HG02973 (cell line): ENCODE measurements around the gene MPP1.

ENCODE experiments used
- ATAC-seq: cut with Tn5 transposase; IDR thresholded peaks from one replicate; pipeline ENCODE4 v1.9.1; 2021; ENCODE audit warnings: moderate library complexity; ENCODE audit not compliant: unreplicated experiment

The MPP1 gene

DNA sequence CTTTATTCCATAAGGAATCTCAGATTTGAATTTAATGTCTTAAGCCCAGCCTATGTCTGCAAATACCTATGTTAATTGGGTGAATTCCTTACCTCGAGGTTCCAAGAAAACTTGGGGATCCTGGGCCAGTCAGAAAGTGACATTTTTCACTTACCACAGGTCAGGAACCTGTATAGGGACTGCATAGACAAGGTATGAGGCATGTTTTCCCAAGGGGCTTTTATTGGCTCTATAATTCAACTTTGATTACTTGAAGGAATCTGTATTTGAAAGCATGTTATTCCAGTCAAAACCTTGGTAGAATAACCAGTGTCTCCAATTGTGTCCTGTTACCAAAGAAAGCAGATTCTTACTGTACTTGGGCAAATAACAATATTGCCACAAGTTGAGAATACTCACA lies 8.5 kb upstream of the MPP1 start:
- ATAC-seq, result no peak

GRCh38 chrX:154812341-154813101 lies 7.2 kb upstream of the MPP1 start:
- ATAC-seq, result no peak

DNA sequence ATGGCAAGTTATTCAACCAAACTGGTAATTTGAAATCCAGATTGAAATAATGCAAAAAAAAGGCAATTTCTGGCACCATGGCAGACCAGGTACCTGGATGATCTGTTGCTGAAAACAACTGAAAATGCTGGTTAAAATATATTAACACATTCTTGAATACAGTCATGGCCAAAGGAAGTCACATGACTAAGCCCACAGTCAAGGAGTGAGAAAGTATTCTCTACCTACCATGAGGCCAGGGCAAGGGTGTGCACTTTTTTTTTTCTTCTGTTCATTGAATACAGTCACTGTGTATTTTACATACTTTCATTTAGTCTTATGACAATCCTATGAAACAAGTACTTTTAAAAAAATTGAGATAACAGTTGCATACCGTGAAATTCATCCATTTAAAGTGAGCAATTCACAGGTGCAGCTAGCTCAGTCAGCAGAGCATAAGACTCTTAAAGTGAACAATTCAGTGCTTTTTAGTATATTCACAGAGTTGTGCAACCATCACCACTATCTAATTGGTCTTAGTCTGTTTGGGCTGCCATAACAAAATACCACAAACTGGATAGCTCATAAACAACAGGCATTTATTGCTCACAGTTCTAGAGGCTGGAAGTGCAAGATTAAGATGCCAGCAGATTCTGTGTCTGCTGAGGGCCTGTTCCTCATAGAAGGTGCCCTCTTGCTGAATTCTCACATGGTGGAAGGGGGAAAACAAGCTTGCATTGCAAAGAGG lies 4.8 kb upstream of the MPP1 start:
- no peak for ATAC-seq

DNA sequence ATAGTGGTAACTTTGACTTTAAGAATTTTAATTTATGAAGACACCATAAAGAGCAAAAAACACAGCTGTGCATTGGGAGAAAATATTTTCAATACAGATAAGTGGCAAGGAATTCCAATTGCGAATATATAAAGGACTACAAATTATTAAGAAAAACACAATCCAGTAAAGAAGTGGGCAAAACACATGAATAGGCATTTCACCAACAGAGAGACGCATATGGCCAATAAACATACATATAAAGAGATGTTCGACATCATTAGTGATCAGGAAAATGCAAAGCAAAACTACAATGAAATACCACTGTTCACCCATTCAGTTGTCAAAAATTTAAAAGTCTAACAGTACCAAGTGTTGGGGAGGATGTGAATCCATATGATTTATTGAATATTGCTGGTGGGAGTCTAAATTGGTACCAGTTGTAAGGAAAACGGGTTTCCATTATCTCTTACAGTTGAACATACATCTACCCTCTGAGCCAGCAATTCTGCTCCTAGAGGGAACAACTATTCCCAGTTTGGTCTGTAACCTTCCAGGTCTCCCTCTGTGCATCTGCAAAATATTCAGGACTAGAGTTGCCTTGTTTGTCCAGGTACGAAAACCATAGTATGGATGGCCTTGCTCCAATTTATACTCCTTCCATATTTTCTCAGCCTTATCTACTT lies 1.7 kb upstream of the MPP1 start:
- ATAC-seq, result no peak

DNA sequence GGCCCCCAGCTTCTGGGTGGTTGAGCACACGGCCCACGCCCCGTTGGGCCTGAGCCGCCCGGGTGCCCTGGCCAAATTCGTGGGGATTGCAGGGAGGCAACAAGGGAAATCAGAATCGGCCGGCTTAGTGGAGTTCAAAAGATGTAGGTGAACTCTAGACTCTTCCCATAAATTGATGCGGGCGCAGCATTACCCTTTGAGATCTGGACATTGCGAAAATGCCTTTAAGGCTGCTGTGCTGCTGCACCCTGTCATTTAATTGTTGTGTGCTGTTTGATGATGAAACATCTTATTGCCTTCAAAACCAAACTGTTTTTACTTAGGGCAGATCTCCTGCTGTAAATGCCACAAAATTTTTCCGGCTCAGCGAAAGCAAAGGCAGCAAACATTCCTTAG lies 409 bp upstream of the MPP1 start:
- ATAC-seq, result no peak

- ATAC-seq, result no peak
Observed at GRCh38 chrX:154804261-154804956, 876 bp downstream of the MPP1 start.

DNA sequence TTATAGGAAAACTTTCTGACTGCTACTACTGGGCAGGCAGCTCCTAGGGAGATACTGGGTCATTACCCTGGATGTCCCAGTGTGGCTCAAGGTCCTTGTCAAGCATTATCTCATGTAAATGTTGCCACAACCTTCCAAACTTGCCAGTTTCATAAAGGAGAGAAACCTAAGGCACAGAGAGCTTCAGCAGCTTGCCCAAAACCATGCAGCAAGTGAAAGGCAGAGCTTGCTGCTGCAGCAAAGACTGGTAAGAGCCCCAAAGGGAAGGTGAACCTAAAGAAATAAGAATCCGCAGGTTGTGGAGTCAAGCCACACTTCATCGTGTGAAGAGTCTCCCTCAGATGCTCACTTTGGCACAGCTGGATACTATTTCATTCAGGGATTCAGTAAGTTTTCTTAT lies 2.3 kb downstream of the MPP1 start:
- ATAC-seq, result no peak

DNA sequence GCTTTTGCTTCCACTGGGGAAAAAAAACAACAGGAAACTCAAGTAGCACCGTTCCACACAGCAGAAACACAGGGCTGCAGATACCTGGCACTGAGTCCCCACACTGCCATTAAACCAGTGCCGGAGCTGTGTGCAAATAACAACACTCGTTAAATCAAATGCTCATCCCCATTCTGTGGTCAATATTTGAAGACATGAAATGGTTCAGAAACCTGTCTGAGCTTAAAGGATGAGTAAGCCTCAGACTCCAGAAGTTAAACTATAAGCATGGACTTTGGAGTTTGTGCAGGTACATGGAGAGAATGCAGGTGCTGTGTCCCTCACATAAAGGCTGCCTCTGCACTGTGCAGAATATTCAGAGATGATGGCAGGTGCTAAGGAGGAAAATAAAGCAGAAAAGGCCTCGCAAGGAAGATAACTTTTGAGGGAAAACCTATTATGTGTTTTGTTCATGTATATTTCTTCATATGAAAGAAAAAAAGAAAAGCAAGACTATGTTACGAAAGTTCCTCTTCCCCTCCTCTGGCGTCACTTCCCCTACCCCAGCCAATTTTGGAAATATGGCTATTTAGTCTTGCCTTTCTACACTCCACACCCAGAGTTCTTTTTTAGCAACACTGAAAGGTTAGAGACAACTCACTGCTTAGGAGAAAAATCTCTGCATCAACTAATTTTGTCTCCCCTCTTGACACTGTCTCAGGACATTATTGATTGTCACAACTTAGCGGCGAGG lies 4.6 kb downstream of the MPP1 start:
- ATAC-seq, result no peak

- no peak for ATAC-seq
Observed at GRCh38 chrX:154799556-154800348, 5.5 kb downstream of the MPP1 start.

DNA sequence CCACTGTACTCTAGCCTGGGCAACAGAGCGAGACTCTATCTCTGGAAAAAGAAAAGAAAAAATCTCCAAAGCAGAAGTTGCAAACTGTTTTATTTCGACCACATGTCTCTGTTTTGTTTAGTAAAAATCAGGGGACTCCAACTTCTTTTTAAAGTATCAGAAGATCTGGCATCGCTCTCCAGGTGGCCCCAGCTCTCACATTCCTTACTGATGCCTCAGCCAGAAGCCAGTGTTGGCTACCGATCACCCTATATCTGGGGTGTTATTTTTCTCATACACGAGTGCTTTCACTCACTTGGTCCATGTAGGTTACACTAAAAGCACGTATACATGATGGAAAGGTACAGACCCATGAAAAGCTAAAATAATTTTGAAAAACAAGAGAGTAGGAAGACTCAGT lies 8.3 kb downstream of the MPP1 start:
- no peak for ATAC-seq

GRCh38 chrX:154795016-154795415 lies 10.3 kb downstream of the MPP1 start:
- ATAC-seq, result no peak

DNA sequence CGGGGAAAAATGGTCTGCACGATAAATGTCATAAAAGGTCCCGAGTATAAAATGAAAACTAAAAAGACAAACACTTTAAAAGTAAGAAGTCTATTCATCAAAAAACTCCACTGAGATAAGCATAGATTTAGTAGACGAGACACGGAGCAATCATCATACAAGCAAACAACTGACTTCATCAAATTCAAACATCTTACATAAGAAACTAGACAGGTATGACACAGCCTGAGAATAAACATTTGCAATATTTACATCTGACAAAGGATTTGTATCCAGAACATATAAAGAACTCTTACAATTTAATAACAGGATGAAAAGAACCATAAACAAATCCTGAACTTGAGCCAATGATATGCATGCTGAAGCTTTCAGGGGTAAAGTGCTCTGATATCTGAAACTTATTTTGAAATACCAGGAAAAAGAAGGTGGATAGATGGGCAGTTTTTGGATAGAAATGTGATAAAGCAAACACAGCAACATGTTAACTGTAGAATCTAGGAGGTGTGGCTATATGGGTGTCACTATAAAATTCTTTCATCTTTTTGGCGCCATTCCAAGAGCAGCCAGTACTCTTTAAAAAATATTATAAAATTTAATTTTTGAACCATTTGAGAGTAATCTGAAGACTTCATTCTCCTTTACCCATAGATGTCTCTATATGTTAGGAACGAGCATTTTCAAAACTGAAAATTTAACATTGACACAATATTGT lies 12.0 kb downstream of the MPP1 start:
- no peak for ATAC-seq

DNA sequence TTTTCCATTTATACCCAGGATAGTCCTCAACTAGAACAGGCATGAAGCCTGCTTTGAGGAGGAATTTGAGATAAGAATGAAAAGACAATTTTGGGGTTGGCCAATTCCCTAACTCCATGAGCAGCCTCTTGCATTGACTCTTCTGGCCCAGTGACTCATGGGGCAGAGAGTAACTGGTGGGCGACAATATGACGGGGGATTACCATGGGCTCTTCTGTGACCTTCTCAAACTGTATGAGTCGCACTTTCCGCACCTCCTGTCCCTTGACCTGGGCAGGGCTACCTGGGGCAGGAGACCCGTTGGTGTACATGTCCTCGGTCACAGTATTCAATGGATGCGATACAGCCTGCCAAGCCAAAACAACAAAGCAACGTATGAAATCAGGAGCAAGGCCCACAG lies 13.3 kb downstream of the MPP1 start:
- ATAC-seq, result no peak

- no peak for ATAC-seq
Observed at GRCh38 chrX:154791467-154791866, 13.8 kb downstream of the MPP1 start.

DNA sequence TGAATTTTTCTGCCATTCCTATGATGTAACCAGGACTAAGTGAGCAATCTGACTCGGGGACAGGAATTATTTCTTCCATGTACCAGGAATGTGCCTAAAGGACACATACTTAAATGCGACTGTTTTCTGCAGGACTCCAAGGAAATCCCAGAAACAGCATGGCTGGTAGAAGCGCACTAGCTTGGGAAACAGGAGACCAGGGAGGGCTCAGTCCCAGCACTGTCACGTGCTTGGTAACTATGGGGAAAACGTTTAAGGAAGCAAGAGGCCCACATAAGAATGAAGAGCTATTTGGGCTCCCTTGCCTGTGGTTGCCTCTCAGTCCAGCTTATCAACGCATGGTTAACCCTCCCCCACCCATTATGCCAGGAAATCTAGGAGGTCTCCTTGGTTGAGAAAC lies 19.6 kb downstream of the MPP1 start:
- ATAC-seq, result no peak

GRCh38 chrX:154784149-154784995 lies 20.9 kb downstream of the MPP1 start:
- ATAC-seq, result no peak

GRCh38 chrX:154780968-154781367 lies 24.3 kb downstream of the MPP1 start:
- no peak for ATAC-seq

DNA sequence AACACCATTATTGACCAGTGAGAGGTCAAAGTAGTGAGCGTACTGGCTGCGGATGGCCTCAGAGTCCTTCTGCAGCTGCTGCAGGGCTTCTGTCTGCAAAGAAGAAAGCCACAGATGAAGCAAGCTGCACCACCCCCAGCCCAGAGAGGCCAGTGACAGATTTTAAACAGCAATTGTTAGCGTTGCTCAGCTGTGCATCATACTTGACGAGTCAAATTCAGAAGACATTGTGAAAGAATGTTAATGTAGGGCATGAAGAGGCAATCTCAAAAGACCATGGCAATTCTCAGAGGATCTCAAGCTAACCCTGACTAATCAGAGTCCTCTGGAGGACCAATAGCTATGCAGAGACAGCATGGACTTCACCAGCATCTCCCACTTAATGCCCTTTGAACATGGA lies 26.0 kb downstream of the MPP1 start:
- ATAC-seq, result no peak
